ENCODE data around the gene LEF1.

DNA sequence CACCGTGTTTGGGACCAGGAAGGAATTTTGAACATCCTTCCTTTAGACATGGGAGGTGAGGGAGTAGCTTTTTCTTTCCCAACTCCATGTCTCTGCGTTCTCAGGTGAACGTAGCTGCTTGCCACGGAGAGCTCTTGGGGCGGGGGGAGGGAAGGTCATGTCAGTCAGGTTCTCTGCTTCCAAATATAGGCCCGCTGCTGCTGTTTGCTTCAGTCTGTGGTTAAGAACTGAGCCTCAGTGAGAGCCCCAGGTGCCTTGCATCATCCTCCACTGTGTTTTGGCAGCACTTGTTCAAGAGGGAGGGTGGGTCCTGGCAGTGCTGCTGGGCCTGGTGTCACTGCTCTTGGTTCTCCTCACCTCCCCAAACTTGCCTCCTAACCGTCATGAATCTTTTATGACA is 132.5 kb downstream of the LEF1 start:
- TF ChIP-seq, protein P1, sequence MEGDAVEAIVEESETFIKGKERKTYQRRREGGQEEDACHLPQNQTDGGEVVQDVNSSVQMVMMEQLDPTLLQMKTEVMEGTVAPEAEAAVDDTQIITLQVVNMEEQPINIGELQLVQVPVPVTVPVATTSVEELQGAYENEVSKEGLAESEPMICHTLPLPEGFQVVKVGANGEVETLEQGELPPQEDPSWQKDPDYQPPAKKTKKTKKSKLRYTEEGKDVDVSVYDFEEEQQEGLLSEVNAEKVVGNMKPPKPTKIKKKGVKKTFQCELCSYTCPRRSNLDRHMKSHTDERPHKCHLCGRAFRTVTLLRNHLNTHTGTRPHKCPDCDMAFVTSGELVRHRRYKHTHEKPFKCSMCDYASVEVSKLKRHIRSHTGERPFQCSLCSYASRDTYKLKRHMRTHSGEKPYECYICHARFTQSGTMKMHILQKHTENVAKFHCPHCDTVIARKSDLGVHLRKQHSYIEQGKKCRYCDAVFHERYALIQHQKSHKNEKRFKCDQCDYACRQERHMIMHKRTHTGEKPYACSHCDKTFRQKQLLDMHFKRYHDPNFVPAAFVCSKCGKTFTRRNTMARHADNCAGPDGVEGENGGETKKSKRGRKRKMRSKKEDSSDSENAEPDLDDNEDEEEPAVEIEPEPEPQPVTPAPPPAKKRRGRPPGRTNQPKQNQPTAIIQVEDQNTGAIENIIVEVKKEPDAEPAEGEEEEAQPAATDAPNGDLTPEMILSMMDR (conservative IDR thresholded peaks at IDR 0.05; ENCODE audit: low read depth in 2 of 2): no peak
- TF ChIP-seq POLR2AphosphoS5 (IDR thresholded peaks at IDR 0.05; ENCODE audit: low read depth): no peak

All from GM23338 (cell line).